Central memory CD8-positive, alpha-beta T cell (primary cell): ENCODE measurements around the gene GRIA1.
"Not testable (repeated sequence)": the region's sequence is repeated elsewhere in the genome, so short reads cannot be mapped to it uniquely, and the experiment has no call there.

Experiments used
- ATAC-seq: fragments of 150-1000 bp; cut with Tn5 transposase; replicated peaks from 2 replicates; pipeline ENCODE4 v1.10.0; 2022; ENCODE audit warnings: mild to moderate bottlenecking, moderate FRiP score, moderate number of reproducible peaks; ENCODE audit not compliant: poor library complexity, severe bottlenecking; ENCODE audit errors: extremely low read depth
- DNase-seq, 2 donors: peaks; one replicate each; pipeline ENCODE4 v3.0.0; 2021; ENCODE audit warnings: low spot score in 2 of 2
- H3K27ac Mint-ChIP-seq: one replicate; pipeline ENCODE4 v1.8.0; 2022; ENCODE audit warnings: low read depth, mild to moderate bottlenecking, moderate library complexity, mixed read lengths
- H3K27me3 Mint-ChIP-seq: one replicate; pipeline ENCODE4 v1.8.0; 2022; ENCODE audit warnings: mixed read lengths
- H3K36me3 Mint-ChIP-seq: one replicate; pipeline ENCODE4 v1.8.0; 2022; ENCODE audit warnings: mild to moderate bottlenecking, moderate library complexity, mixed read lengths; ENCODE audit not compliant: insufficient read depth
- H3K4me1 Mint-ChIP-seq: one replicate; pipeline ENCODE4 v1.8.0; 2022; ENCODE audit warnings: mixed read lengths
- H3K4me3 Mint-ChIP-seq: one replicate; pipeline ENCODE4 v1.8.0; 2022; ENCODE audit warnings: mild to moderate bottlenecking, moderate library complexity, mixed read lengths
- H3K9me3 Mint-ChIP-seq: one replicate; pipeline ENCODE4 v1.8.0; 2022; ENCODE audit warnings: mixed read lengths

GRIA1 gene

GRCh38 chr5:153824909-153825308 lies 334.4 kb downstream of the GRIA1 start:
- DNase-seq: no peak
- Mint-ChIP-seq H3K4me3 (no peak overlapping the region), H3K27me3 (peaks cover 24% of the 10 kb centered on the region), H3K36me3 (no peaks in the 10 kb centered on the region), H3K27ac (no peak overlapping the region), H3K4me1 (no peaks in the 10 kb centered on the region), H3K9me3 (peaks cover 8% of the 10 kb centered on the region)
- no peak for ATAC-seq

GRCh38 chr5:153827397-153827796 lies 336.9 kb downstream of the GRIA1 start:
- H3K27ac Mint-ChIP-seq: no peak overlapping the region
- H3K4me3 Mint-ChIP-seq: no peak overlapping the region
- no peaks in the 10 kb centered on the region for H3K36me3 Mint-ChIP-seq
- peaks cover 24% of the 10 kb centered on the region for H3K27me3 Mint-ChIP-seq
- DNase-seq (no peak), ATAC-seq (no peak)
- peaks cover 8% of the 10 kb centered on the region for H3K9me3 Mint-ChIP-seq
- H3K4me1 Mint-ChIP-seq: no peaks in the 10 kb centered on the region

DNA sequence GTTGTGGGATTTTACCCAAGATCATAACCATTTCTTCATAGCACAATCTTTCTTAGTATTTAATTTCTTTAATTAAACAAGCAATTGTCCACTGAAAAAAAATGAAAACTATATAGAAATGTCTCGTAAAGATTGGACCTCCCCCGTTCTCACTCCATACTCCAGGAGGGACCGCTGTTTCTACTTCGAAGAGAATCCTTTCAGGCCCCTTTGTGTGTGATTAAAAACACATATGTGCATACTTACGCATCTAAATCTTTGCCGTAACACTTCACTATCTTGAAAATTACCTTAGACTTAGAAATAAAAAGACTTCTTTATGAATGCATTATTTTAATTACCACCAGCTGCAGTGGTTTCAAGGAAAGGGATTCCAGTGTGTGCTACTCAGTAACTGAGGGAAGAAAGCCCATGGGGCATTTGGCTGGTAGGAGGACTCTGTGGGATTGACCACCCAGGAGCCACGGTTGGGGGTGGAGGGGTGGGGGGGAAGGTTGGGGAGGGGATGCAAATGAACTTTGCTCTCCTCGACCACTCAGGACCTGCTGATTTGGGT lies 339.1 kb downstream of the GRIA1 start:
- DNase-seq: no peak
- Mint-ChIP-seq H3K4me1 (no peaks in the 10 kb centered on the region), H3K36me3 (no peaks in the 10 kb centered on the region), H3K27me3 (peaks cover 24% of the 10 kb centered on the region), H3K27ac (no peak overlapping the region), H3K9me3 (peaks cover 8% of the 10 kb centered on the region), H3K4me3 (no peak overlapping the region)
- no peak for ATAC-seq

DNA sequence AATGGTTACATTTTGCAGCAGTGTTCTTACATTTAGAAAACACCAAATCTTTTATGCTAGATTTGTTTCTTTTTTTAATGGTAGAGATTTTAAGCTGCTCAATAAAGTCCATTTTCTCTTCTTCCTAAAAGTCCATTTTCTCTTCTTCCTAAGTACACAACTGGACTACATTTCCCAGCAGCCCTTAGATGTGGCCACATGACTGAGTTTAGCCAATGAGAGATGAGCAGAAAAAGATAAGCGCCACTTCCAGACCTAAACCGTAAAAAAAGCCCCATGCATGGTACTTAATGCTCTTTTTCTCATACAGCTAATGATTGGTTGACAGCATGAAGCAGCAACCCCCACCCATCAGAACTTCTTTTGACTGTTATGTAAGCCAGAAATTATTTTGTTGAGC lies 341.5 kb downstream of the GRIA1 start:
- Mint-ChIP-seq H3K27me3 (peaks cover 10% of the 10 kb centered on the region), H3K9me3 (peaks cover 8% of the 10 kb centered on the region), H3K4me1 (no peaks in the 10 kb centered on the region), H3K27ac (no peak overlapping the region), H3K36me3 (no peaks in the 10 kb centered on the region), H3K4me3 (no peak overlapping the region)
- ATAC-seq: no peak
- no peak for DNase-seq

DNA sequence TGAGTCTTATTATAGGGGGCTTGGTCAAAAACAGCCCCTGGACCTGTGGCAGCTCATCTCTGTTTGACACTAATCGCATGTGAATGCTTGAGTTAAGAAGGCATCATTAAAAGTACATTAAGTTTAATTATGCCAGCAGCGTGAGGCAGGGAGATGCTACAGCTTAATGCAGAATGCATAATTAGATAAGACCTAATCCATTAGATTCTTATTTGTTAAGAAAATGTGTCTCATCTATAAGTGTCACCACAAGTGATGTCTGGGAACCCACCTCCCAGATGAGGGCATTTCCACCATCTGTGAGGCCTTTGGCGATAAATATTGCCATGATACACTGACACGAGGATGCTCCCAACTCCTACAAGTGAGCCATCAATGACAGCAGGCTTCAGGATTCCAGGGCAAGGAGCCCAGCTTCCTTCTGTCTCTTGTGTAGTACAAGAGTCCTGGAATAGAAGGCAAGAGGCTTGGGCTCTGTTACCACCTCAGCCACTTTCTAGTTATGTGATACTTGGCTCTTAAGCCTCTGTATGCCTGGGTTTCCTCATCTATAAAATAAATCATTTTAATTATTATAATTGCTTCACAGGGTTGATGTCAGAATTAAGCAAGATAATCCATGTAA lies 345.5 kb downstream of the GRIA1 start:
- H3K27me3 Mint-ChIP-seq: no peaks in the 10 kb centered on the region
- no peaks in the 10 kb centered on the region for H3K4me1 Mint-ChIP-seq
- DNase-seq: no peak
- no peak overlapping the region for H3K4me3 Mint-ChIP-seq
- no peak for ATAC-seq
- peaks cover under 1% of the 10 kb centered on the region for H3K9me3 Mint-ChIP-seq
- no peak overlapping the region for H3K27ac Mint-ChIP-seq
- no peaks in the 10 kb centered on the region for H3K36me3 Mint-ChIP-seq

GRCh38 chr5:153849303-153850113 lies 359.0 kb downstream of the GRIA1 start:
- Mint-ChIP-seq H3K27me3 (peaks cover 20% of the 10 kb centered on the region), H3K9me3 (peaks cover 12% of the 10 kb centered on the region)
- not testable (repeated sequence) for ATAC-seq, H3K4me3 Mint-ChIP-seq, DNase-seq, H3K36me3 Mint-ChIP-seq, H3K27ac Mint-ChIP-seq, H3K4me1 Mint-ChIP-seq

DNA sequence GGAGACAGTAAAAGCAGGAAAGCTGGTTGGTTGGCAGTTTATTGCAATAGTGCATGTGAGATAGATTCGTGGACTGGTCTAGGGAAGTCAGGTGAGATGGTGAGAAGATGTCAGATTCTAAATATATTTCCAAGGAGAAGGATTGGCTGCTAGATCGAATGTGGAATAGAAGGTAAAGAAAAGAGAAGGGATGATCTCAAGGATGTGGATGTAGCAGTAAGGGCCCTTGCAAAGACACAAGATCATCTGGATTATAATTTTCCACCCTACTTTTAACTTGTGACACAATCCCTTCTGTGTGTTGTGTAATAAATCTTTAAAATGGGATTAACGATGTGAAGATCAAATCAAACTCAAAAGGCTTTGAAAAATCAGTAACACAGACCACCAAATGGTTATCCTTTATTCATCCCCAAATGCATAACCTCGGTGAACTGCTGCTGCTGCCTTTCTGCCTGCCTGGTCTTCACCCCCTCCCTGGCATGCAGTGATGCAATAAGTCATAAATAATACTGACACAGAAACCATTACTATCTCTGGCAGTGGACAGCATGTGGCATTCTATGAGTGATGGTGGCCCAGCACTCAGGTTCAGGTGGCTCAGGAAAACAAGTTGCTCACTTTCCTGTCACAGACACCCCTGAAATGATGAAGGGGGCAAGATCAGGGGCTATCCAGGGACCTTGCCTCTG lies 369.9 kb downstream of the GRIA1 start:
- Mint-ChIP-seq H3K27ac (no peak overlapping the region), H3K4me1 (no peaks in the 10 kb centered on the region), H3K9me3 (peaks cover 5% of the 10 kb centered on the region), H3K27me3 (peaks cover 64% of the 10 kb centered on the region), H3K4me3 (no peak overlapping the region), H3K36me3 (no peaks in the 10 kb centered on the region)
- ATAC-seq (no peak), DNase-seq (no peak)

- not testable (repeated sequence) for H3K27ac Mint-ChIP-seq, H3K9me3 Mint-ChIP-seq, DNase-seq, ATAC-seq, H3K36me3 Mint-ChIP-seq, H3K4me3 Mint-ChIP-seq, H3K4me1 Mint-ChIP-seq
- H3K27me3 Mint-ChIP-seq: peaks cover 75% of the 10 kb centered on the region
Measured at GRCh38 chr5:153862906-153863305, 372.4 kb downstream of the GRIA1 start.
